Regular cardiac myocyte (primary cell): ENCODE data around the gene PHF21A. TPM values are rescaled to one million over a fixed set of nuclear protein-coding genes. Genes with fewer than 3 reads are reported as not detected.

ENCODE experiments used
- total RNA-seq: library from RNA; depleted of rRNA; stranded (reverse); fragments of >200 nt; gene quantifications from 2 replicates; pipeline ENCODE4 v1.2.3, GENCODE V29; 2014

PHF21A gene
- 8.6 and 20.0 TPM in 2 replicates for total RNA-seq

GRCh38 chr11:46121301-46121723 lies at the start of gene PHF21A:
TSS of gene PHF21A (minus strand) at chr11:46121454. CDS start at chr11:46084219, 37,235 bp downstream.

GRCh38 chr11:45922425-45923082 lies 198.7 kb downstream of the PHF21A start, which contains the start of gene LARGE2:
TSS of gene LARGE2 (plus strand) at chr11:45922656. CDS start at chr11:45922883, 227 bp downstream.

DNA sequence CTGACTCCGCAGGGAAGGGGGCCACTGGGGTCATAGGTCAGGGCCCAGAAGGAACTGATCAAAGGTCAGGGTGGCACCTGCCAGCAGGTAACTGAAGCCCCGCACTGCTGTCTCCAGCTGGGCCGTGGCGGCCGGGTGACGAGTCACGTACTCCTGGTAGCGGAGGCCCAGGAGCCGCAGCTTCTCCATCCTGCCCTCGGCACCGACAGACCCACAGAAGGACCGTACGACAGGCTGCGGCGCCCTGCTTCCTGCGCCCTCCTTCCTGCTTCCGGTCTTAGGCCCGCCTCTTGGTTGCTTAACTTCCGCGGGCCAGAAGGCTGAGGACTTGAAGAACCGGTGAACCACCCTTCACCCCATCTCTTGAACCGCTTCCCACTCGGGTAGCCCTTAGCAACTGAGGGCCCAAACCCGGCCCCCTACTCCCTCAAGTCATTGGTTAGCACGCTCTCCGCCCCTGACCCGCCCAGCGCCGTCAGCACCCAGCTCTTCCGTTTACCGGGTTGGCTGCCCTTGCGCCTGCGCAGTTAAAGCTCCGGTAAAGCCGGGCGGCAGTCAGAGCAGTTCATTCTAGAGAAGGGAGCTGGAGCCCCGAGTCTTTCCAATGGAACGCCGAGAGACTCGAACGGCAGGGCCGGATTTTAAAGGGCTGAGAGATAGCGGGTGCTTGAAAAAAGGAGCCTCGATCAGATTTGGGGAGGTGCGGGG lies 203.5 kb downstream of the PHF21A start, which contains the start of gene PEX16:
TSS of gene PEX16 (minus strand) at position 255 of the 708 bp plus-strand sequence. CDS start at position 189, 66 bp downstream.

DNA sequence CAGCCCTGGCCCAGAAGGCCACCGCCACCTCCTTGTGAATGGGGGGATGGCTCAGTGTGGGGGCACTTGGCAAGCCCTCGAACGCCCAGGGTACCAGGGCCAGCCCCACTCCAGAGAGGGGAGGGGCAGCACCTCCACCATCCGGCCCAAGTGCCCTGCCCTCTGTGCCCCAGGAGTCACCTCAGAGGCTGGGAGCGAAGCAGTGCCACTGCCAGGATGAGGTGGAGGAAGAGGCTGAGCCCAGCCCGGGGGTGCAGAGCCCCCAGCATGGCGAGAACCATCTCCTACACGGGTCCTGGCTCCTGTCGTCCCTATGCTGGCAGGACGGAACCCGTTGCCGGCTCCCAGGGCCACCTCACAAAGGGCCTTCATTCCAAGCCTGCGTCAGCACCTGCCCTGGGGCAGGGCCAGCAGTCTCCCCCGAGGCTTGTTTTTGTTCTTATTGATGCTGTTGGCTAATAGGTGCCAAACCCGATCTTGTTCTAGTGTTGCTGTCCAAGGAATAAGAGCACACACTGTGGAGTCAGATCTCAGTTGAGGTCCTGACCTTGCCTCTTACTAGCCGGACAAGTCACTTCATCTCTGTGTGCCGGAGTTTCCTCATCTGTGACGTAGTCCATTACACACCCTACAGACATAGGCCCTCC lies 214.2 kb downstream of the PHF21A start, which contains the start of gene FREY1:
TSS of gene FREY1 (minus strand) at position 307 of the 647 bp plus-strand sequence. CDS start at position 281, 26 bp downstream.

DNA sequence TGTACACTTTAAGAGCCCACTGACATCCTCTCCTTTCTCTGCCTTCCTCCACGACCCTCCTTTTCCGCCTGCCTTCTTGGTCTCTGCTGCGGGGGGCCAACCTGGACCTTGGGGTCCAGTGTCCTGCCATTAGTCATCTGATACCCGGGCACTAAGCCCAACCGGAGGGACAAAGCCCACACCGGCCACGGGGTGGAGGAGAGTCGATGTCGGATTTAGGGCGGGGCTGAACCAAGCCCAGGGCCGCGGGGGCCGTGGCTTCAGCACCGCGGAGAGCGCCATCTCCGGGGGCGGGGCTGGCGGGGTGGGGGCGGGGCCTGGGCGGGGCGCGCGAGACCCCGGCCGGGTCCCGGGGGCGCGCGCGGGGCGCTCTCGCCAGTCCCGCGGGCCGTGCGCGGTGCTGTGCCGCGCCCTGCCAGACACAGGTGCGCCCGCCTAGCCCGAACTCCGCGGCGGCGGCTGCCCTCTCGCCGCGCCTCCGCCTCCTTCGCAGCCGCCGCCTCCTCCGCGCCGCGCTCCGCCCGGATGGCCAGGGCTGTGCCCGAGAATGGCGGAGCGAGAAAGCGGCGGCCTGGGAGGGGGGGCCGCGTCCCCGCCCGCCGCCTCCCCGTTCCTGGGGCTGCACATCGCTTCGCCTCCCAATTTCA lies 235.9 kb downstream of the PHF21A start, which contains the start of gene MAPK8IP1:
TSS of gene MAPK8IP1 (plus strand) at position 378 of the 647 bp plus-strand sequence. CDS start at position 548, 170 bp downstream.

Other genes with a start within 250 kb of the PHF21A start
- 4.2 TPM in 2 replicates for gene MAPK8IP1, start 235.8 kb downstream of the PHF21A start, total RNA-seq
- gene FREY1, start 214.2 kb downstream of the PHF21A start, total RNA-seq: 0.85 and 0.96 TPM in 2 replicates
- gene PEX16, start 203.6 kb downstream of the PHF21A start, total RNA-seq: 20.3 and 21.4 TPM in 2 replicates
- not detected in 2 replicates for gene LARGE2, start 198.8 kb downstream of the PHF21A start, total RNA-seq
- gene CREB3L1, start 156.2 kb upstream of the PHF21A start, total RNA-seq: 10.5 and 11.0 TPM in 2 replicates
- gene DGKZ, start 226.0 kb upstream of the PHF21A start, total RNA-seq: 26.8 and 51.4 TPM in 2 replicates